Measurements from ENCODE around the gene EFHD2. TPM values are rescaled to one million over a fixed set of nuclear protein-coding genes. Genes with fewer than 3 reads are reported as not detected.
"Not testable (repeated sequence)": the region's sequence is repeated elsewhere in the genome, so short reads cannot be mapped to it uniquely, and the experiment has no call there.

The EFHD2 gene
- total RNA-seq, 1 experiment from 2014 or later: 169 TPM

DNA sequence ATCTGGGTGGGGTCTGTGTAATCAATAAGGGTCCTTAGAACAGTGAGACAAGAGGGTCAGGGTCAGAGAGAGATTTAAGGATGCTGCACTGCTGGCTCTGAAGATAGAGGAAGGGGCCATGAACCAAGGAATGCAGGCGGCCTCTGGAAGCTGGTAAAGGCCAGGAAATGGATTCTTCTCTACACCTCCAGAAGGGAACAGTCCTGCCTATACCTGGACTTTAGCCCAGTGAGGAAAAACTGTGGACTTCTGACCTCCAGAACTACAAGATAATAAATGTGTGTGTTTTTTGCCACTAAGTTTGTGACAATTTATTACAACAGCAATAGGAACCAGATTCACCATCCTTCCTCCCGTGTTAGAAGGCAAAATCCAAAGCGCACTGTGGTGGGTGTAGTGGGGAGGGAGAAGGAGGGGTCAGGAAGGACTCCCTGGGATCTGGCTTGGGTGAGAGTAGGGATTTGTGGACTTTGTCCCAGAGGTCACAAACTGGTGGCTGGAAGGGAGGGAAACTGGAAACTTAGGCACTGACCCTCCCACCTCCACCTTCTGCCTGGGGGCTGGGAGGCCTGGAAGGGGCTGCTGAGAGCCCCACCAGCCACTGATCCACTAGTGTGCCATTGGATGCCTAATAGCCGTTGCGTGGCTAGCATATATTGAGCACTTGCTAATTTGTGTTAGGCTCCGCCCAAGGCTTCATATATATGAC, 41.5 kb downstream of the EFHD2 start:
- DNase-seq (ENCODE audit: low read depth): no peak

DNA sequence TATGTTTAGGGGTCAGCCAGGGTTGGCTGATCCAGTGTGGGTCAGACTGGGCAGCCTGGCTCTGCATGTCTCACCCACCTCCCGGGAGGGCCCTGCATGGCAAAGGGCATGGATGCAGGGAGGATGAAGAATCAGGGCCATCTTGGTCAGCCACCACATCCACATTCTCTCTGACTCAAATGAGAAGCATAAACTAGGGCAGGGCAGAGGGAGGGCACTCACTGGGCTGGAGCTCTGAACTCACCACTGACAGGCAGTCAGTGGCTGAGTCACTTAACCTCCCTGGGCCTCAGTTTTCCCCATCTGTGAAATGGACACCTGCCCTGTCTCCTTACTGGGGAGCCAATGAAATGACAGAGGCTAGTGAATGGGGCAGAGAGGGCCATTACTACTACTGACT, 42.5 kb downstream of the EFHD2 start:
- peak; percentile 37 for DNase-seq (ENCODE audit: low read depth)

DNA sequence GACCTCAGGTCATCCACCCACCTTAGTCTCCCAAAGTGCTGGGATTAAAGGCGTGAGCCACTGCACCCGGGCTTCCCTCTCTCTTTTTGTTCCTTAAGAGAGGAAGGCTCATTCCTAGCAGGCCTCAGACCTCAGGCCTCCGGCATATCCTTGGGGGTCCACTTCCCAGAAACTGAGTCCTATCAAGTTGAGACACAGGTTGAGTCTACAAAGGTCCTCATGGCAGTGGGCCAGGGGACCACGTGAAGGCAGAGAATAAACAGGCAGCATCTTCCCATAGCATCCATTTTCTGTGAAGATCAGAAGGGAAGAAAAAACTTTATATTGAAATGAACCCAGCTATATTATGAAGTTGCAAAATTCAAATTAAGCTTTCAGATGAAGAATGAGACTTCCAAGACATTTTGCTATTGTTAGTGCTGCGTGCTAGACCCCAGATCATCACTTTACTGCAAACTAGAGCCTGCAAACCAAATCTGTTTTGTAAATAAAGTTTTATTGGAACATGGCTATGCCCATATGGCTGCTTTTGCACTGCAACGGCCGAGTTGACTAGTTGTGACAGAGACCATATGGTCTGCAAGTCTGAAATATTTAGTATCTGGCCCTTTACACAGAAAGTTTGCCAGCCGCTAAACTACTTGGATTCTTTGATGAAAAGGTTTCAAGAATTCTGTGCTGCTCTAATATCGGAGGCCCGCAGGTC, 43.3 kb downstream of the EFHD2 start:
- DNase-seq (ENCODE audit: low read depth): no peak

DNA sequence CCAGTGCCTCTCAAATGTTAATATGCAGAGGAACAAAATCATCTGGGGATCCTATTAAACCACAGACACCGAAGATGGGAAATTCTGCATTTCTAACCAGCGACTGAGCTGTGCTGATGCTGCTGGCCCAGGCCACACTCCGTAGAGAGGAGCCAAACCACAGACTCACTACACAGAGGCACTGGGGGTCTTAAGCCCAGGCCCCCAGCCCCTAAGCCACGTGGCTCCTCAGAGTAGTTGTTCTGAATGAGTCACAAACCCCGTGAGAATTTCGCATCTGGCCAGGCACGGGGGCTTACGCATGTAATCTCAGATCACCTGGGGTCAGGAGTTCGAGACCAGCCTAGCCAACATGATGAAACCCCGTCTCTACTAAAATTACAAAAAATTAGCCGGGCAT, 44.0 kb downstream of the EFHD2 start:
- no peak for DNase-seq (ENCODE audit: low read depth)

DNA sequence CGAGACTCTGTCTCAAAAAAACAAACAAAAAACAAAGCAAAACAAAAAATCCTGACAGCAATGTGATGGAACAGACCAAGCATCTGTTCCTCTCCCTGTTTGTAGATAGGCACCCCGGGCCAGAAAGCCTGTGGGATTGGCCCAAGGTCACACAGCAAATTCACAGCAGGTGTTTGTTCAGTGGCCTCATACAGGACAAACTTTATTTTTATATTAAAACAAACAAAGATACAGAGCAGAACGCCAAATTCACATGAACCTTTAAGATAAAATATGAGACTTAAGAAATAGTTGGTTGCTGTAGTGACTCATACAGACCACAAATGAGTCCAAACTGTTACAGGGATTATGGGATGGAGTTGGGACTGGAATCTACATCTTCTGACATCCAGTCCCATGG, 44.6 kb downstream of the EFHD2 start:
- peak; percentile 63 for DNase-seq (ENCODE audit: low read depth)

DNA sequence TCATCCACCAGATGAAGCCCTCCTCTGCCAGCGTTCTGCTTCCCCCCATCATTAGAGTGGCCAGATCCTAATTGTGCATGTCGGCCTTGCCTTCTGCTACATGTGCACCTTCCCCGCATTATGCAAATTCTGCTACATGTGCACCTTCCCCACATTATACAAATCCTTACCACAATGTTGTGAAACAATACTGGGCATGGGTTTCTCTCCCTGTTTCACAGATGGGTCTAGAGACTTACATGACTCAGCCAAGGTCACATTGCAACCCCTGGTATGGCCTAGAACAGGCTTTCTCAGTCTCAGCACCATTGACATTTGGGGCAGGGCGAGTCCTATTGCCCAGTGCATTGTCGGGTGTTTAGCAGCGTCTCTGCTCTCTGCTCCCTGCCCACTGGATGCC, 45.8 kb downstream of the EFHD2 start:
- DNase-seq (ENCODE audit: low read depth): no peak

DNA sequence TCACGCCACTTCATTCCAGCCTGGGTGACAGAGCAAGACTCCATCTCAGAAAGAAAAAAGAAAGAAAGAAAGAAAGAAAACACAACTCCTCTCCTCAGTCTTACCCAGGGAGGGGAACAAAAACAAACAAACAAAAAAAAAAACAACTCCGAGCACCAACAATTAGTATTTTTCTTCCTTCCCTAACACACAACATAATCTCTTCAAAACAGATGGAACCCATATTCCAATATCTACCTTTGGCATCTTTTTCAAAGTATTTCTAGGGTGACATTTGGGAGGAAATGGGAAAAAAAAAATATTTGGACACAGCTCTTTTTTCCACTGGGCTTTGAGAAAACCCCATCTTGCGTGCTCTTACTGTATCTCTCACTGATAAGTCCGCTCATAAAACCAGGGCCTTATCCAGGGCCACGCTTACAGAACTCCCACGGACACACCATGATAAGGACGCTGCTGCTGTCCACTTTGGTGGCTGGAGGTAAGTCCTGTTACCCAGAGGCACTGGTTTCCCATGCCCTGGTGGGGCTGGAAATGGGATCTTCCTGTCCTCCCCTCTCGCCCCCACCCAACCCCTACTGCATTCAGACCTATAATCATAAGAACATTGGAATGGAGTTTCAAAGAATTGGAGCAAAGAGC, 46.7 kb downstream of the EFHD2 start, which contains the start of gene CELA2A:
CELA2A (plus strand) TSS at position 420 of the 642 bp plus-strand sequence; CDS start at position 442, 22 bp downstream.
- DNase-seq (ENCODE audit: low read depth): no peak

DNA sequence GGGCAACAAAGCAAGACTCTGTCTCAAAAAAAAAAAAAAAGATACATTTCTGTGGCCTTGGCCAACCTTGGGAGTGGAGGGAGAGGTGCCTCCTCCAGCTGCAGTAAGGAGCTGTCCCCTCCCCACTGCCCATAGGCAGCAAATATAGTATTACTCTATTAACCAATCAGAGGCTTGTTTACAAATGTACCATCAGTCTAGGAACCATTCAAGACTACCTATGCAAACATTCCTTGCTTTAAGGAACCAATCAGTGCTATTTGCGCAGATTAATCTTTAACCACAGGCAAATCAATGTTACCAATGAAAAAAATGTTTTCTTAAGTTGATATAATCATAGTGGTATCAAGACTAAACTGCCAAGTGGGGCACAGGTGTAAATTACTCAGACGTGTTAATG, 47.9 kb downstream of the EFHD2 start:
- no peak for DNase-seq (ENCODE audit: low read depth)

DNA sequence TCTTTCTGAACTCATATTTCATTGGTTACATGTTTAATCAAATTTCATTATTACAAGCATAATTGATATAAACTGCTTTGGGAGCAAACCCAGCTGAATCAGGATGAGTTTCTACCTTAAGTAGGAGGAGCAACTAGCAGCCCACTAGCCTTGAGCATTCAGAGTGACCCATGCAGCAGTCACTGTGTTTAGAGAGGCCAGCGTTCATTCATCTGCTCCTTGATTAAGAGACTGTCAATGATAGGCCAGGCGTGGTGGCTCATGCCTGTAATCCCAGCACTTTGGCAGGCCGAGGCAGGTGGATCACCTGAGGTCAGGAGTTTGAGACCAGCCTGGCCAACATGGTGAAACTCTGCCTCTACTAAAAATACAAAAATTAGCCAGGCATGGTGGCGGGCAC, 48.7 kb downstream of the EFHD2 start:
- not testable (repeated sequence) for DNase-seq (ENCODE audit: low read depth)

DNA sequence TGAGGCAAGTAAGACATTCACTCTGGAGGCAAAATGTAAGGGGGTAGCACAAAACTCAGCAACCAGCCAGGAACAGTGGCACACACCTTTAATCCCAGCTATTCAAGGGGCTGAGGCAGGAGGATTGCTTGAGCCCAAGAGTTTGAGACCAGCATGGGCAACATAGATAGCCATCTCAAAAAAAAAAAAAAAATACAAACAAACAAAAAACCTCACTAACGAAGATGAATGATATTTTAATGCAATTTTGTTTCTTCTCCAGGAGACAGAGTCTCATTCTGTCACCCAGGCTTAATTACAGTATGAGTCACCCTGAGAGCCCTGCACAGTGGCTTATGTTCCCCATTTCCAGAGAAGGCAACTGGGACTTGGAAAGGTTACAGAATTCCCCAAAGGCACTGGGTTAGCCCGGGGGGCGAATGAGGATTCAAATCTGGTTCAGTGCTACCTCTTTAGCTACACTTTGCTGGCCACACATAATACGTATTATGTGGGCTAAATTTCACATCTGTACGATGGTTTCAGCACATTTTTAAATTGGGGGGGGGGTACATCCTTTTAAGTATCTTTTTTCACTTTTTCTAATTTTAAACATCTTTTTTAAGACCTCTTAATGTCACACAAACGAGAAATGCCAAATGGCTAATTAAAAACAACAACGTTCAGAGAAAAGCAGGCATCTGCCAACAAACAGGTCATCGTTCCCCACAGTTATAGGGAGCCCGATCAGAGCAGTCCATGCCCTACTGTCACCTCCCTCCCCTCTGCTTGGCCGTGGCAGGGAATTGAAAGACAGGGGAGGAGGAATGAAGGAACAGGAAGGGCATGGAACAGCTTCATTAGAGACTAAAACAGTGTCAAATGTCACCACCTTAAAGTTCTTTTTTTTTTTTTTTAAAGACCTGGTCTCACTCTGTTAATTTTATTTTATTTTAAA, 50.4 kb downstream of the EFHD2 start:
- no peak for DNase-seq (ENCODE audit: low read depth)

DNA sequence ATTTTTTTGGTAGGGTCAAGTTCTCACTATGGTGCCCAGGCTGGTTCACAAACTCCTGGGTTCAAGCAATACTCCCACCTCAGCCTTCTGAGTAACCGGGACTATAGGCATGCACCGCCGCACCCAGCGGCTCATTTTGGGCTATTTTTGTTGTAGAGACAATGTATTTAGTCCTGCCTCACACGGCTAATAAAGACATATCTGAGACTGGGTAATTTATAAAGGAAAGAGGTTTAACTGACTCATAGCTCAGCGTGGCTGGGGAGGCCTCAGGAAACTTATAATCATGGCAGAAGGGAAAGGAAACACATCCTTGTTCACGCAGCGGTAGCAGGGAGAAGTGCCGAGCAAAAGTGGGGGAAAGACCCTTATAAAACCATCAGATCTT, 51.0 kb downstream of the EFHD2 start:
- DNase-seq (ENCODE audit: low read depth): no peak

DNA sequence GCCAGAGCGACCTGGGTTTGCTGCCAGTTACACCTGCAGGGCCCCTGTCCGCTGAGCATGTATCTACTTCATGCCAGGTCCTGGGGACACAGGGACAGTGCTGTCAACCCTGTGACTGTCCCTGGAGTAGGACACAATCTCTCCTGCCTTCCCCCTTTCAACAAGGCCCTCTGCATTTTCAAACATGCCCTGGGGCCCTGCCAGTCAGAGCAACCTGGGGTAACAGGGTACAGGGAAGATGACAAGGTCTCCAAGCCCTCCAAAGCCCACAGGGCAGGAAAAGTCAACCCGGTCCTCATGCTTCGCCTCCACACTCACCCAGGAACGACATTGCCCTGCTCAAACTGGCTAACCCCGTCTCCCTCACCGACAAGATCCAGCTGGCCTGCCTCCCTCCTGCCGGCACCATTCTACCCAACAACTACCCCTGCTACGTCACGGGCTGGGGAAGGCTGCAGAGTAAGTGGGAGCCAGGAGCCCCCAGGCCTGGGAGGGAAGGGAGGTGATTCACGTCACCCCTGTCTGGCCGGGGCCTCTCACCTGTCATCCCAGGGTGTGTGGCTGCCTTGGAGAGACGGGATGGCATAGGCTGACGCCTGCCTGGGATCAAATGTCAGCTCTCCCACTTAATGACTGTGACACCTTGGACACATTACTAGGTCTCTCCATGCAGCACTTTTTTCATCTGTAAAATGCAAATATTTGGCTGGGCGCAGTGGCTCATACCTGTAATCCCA, 53.5 kb downstream of the EFHD2 start:
- not testable (repeated sequence) for DNase-seq (ENCODE audit: low read depth)

DNA sequence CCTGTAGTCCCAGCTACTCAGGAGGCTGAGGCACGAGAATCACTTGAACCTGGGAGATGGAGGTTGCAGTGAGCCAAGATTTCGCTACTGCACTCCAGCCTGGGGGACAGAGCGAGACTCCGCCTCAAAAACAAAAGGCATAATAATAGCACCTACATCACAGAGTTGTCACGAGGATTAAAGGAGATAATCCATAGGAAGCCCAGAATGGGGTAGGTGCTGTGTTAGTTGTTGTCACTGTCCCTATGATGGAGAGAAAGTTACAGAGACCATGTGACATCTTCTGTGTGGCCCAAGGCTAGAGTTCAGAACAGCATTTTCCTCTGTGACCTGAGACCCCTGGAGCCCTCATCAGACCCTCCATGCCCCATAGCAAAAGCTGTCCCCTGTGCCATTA, 54.2 kb downstream of the EFHD2 start:
- DNase-seq (ENCODE audit: low read depth): not testable (repeated sequence)

DNA sequence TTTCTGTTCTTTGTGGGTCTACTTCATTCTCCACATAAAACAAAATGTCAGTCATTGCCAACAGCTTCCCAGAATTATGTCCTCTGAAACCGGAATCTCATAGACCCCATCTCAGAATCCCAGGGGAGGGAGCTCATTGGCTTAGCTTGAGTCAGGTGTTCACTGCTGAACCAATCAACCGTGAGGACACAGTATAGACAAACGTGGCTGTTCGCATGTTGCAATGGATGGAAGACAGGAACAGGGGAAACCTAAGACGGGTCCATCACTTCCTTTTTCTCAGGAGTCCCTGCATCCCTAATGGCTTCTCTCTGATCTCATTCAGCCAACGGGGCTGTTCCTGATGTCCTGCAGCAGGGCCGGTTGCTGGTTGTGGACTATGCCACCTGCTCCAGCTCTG, 56.0 kb downstream of the EFHD2 start:
- DNase-seq (ENCODE audit: low read depth): no peak

DNA sequence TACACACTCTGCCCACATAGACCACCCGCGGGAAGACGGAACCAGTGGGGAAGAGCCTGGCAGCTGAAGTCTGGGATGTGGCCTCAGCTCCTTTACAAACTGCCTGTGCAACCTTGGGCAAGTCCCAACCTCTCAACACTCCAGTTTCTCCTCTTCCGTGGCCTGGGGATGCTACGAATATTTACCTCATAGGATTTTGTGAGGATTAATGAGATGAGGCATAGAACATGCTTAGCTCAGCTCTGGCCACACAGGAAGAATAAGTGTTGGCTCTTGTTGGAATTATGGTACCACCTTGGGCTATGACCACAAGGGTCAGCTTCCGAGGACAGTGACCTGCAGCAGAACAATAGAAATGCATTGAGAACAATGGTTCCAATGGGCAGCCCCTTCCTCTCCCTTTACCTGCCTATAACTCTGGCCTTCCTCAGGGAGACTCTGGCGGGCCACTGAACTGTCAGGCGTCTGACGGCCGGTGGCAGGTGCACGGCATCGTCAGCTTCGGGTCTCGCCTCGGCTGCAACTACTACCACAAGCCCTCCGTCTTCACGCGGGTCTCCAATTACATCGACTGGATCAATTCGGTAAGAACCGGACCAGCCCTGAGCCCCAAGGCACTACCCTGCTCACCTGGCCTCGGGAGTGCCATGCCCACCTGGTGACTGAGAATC, 57.4 kb downstream of the EFHD2 start:
- DNase-seq (ENCODE audit: low read depth): not testable (repeated sequence)

DNA sequence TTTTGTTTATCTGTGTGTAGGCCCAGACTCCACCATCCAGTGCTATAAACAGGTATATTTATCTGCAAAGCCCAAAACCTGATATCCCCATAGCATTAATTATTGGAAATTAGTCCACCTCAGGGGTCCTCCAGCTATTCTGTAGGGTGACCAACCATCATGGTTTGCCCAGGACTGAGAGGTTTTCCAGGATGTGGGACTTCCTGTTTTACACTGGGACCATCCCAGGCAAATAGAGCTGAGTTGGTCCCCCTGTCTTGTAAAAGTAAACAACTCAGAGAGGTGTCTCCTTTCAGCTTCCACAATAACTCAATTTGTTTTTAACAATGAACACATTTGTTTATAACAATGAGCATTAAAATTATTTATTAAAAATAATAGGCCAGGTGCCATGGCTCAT, 58.5 kb downstream of the EFHD2 start:
- no peak for DNase-seq (ENCODE audit: low read depth)

DNA sequence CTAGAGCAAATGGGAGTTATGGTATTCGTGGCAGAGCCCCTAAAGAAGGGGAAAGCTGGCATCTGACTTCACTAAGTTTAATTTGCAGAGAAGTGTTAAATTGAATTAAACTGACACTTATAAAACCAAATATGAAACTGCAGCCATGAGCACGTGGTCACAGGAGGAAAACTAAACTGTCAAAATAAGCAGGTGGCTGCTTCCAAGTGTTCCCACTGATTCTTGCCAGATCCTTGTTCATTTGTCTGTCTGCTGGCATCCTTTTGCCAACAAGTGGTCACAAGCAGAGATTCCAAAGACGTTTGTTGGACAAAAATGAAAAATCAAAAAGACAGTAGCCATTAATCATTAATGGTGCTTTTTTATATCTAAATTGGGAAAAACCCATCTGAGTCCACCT, 59.7 kb downstream of the EFHD2 start:
- no peak for DNase-seq (ENCODE audit: low read depth)

DNA sequence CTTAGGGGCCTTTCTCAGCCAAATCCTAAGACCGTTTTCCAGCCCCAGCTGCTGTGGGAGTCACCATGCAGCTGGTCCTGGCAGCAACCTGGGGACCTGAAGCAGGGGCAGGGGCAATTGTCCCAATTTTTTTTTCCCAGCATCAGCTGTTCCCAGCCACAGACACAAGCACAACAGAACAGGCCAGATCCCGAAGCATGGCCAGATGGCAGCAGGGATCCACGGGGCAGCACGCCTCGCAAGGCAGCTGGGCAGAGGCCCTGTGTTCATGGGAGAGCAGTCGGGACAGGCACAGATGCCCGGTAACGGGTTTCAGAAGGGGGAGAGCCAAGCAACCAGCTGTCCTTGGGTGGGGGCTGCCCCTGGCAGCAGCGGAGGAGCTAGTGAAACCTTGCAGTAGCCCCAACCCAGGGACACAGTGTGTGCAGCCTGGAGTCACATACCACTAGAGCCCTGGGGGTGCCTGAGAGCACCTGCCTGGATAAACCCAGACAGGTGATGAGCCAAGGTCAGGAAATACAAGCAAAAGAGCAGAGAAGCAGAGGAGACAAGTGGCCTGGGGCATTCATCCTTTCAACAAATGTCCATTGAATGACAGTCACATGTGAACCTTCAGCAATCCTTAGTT, 60.2 kb downstream of the EFHD2 start:
- DNase-seq (ENCODE audit: low read depth): not testable (repeated sequence)

DNA sequence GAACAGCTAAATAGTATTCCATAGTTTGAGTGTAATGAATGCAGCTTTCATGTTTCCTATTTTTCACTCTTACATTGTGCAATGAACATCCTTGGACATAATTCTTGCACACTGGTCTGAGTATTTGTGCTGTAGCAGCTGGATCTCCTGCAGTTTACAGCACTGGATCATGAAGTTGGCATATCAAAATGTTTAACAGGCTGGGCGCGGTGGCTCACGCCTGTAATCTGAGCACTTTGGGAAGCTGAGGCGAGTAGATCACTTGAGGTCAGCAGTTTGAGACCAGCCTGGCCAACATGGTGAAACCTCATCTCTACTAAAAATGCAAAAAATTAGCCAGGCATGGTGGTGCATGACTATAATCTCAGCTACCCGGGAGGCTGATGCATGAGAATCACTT, 61.4 kb downstream of the EFHD2 start:
- DNase-seq (ENCODE audit: low read depth): not testable (repeated sequence)

DNA sequence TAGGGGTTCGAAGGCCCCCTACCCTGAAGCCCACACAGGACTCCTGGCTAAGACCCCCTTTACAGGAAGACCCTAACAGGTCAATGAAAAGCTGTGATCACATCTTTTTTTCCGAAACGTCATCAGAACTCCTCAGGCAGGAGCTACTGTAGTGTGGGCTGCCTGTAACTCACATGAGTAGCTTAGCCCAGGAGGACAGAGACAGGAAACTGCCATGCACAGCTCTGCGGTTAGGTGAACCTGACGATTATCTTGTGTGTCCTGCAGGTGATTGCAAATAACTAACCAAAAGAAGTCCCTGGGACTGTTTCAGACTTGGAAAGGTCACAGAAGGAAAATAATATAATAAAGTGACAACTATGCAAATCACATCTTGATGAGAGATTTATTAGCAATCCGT, 62.0 kb downstream of the EFHD2 start:
- DNase-seq (ENCODE audit: low read depth): not testable (repeated sequence)

Data from HT1080 (cell line).